Osteocyte (in vitro differentiated cells): ENCODE measurements around the gene CPT2. TPM values are rescaled to one million over a fixed set of nuclear protein-coding genes. Genes with fewer than 3 reads are reported as not detected.

ENCODE experiments used
- DNase-seq: peaks from one replicate; pipeline ENCODE4 v3.0.0; 2021; ENCODE audit warnings: mixed read lengths; ENCODE audit not compliant: unreplicated experiment; ENCODE audit errors: extremely low spot score
- H3K27ac Mint-ChIP-seq: one replicate; pipeline ENCODE4 v1.8.0; 2021; ENCODE audit warnings: mild to moderate bottlenecking, mixed read lengths; ENCODE audit not compliant: unreplicated experiment
- H3K27me3 Mint-ChIP-seq: one replicate; pipeline ENCODE4 v1.8.0; 2021; ENCODE audit warnings: mixed read lengths; ENCODE audit not compliant: unreplicated experiment
- H3K36me3 Mint-ChIP-seq: one replicate; pipeline ENCODE4 v1.8.0; 2021; ENCODE audit warnings: mixed read lengths; ENCODE audit not compliant: unreplicated experiment
- H3K4me1 Mint-ChIP-seq: one replicate; pipeline ENCODE4 v1.8.0; 2021; ENCODE audit warnings: mixed read lengths; ENCODE audit not compliant: unreplicated experiment
- H3K4me3 Mint-ChIP-seq: one replicate; pipeline ENCODE4 v1.8.0; 2021; ENCODE audit warnings: mild to moderate bottlenecking, moderate library complexity, mixed read lengths; ENCODE audit not compliant: unreplicated experiment
- H3K9me3 Mint-ChIP-seq: one replicate; pipeline ENCODE4 v1.8.0; 2021; ENCODE audit warnings: mixed read lengths; ENCODE audit not compliant: unreplicated experiment
- CTCF ChIP-seq: fragments of 200-600 bp; sonication (generic); IDR thresholded peaks from 2 replicates; pipeline ENCODE4 v1.5.0; 2021; ENCODE audit warnings: antibody characterized with exemption, mild to moderate bottlenecking, moderate library complexity
- total RNA-seq: library from RNA; stranded (reverse); gene quantifications from 2 replicates; pipeline ENCODE4 v1.2.1, GENCODE V29; 2021

The CPT2 gene
- total RNA-seq, 1 donor from 2014 or later: 15.6 TPM

- Mint-ChIP-seq H3K27me3 (peaks cover 7% of the 10 kb centered on the region), H3K4me3 (no peak overlapping the region), H3K9me3 (no peaks in the 10 kb centered on the region), H3K4me1 (peaks cover 2% of the 10 kb centered on the region), H3K36me3 (no peaks in the 10 kb centered on the region), H3K27ac (no peak overlapping the region)
- TF ChIP-seq CTCF: no peak
- no peak for DNase-seq
These were observed 34.0 kb upstream of the CPT2 start for GRCh38 chr1:53162621-53163020.

- Mint-ChIP-seq H3K4me3 (no peak overlapping the region), H3K36me3 (no peaks in the 10 kb centered on the region), H3K4me1 (peaks cover 2% of the 10 kb centered on the region), H3K27ac (no peak overlapping the region), H3K9me3 (no peaks in the 10 kb centered on the region), H3K27me3 (peaks cover 7% of the 10 kb centered on the region)
- TF ChIP-seq CTCF: no peak
- DNase-seq: no peak
These were observed 33.3 kb upstream of the CPT2 start for GRCh38 chr1:53163291-53163768.

GRCh38 chr1:53165408-53165961, 31.1 kb upstream of the CPT2 start:
- no peaks in the 10 kb centered on the region for H3K36me3 Mint-ChIP-seq
- H3K4me3 Mint-ChIP-seq: no peak overlapping the region
- H3K9me3 Mint-ChIP-seq: no peaks in the 10 kb centered on the region
- H3K27ac Mint-ChIP-seq: no peak overlapping the region
- TF ChIP-seq CTCF: no peak
- peaks cover 2% of the 10 kb centered on the region for H3K4me1 Mint-ChIP-seq
- peaks cover 7% of the 10 kb centered on the region for H3K27me3 Mint-ChIP-seq
- DNase-seq: no peak

GRCh38 chr1:53166366-53166765, 30.3 kb upstream of the CPT2 start:
- H3K9me3 Mint-ChIP-seq: no peaks in the 10 kb centered on the region
- no peak overlapping the region for H3K27ac Mint-ChIP-seq
- no peak overlapping the region for H3K4me3 Mint-ChIP-seq
- no peak for TF ChIP-seq CTCF
- DNase-seq: no peak
- H3K36me3 Mint-ChIP-seq: no peaks in the 10 kb centered on the region
- H3K4me1 Mint-ChIP-seq: peaks cover 2% of the 10 kb centered on the region
- peaks cover 7% of the 10 kb centered on the region for H3K27me3 Mint-ChIP-seq

GRCh38 chr1:53166912-53167311, 29.7 kb upstream of the CPT2 start:
- H3K9me3 Mint-ChIP-seq: no peaks in the 10 kb centered on the region
- H3K27me3 Mint-ChIP-seq: peaks cover 7% of the 10 kb centered on the region
- TF ChIP-seq CTCF: no peak
- H3K4me1 Mint-ChIP-seq: peaks cover 2% of the 10 kb centered on the region
- no peak overlapping the region for H3K4me3 Mint-ChIP-seq
- DNase-seq: no peak
- no peak overlapping the region for H3K27ac Mint-ChIP-seq
- H3K36me3 Mint-ChIP-seq: no peaks in the 10 kb centered on the region
